T-cell (primary cell): ENCODE measurements around the gene ATP5MG. TPM values are rescaled to one million over a fixed set of nuclear protein-coding genes. Genes with fewer than 3 reads are reported as not detected.

Experiments
- ATAC-seq, 4 experiments: fragments of 200-7000 bp in 3 of 4; fragments of 150-1000 bp in 1 of 4; cut with Tn5 transposase; replicated peaks in 1 of 4; 1 replicate in 3 of 4; 2 replicates in 1 of 4; pipeline ENCODE4 v1.10.0; 2021; ENCODE audit warnings: moderate library complexity in 3 of 4, mild to moderate bottlenecking in 2 of 4, moderate number of reproducible peaks in 1 of 4
- CTCF ChIA-PET, 2 donors: fragments of 300-600 bp; sonication (Branson Sonifier 250); formaldehyde crosslinking; loops; one replicate each; lab custom pipeline; 2022; ENCODE audit warnings: antibody characterized with exemption in 2 of 2; lab: Charles Lee
- POLR2A ChIA-PET, 2 donors: fragments of 300-600 bp; sonication (Branson Sonifier 250); formaldehyde crosslinking; loops; one replicate each; lab custom pipeline; 2022; ENCODE audit warnings: antibody characterized with exemption in 2 of 2; lab: Charles Lee
- DNase-seq, 35 experiments: peaks; one replicate each; pipeline versions ENCODE4 v3.0.0 to v3.0.0-alpha.2; 2013 to 2023
- H3K27ac ChIP-seq: one replicate; pipeline ENCODE4 v1.5.1; 2013; ENCODE audit warnings: low read length
- H3K27me3 ChIP-seq, 2 experiments: replicated peaks in 1 of 2; 1 replicate in 1 of 2; 2 replicates in 1 of 2; pipeline versions ENCODE4 v1.6.1 to v1.7.0; 2013; ENCODE audit warnings: low read length in 1 of 2, mixed read lengths in 1 of 2; ENCODE audit not compliant: control insufficient read depth in 2 of 2, insufficient read depth in 2 of 2; ENCODE audit errors: extremely low read depth in 1 of 2
- H3K36me3 ChIP-seq, 2 donors: 1 replicate in 1 of 2; 2 replicates in 1 of 2; pipeline versions ENCODE4 v1.6.1 to v1.7.0; 2013; ENCODE audit warnings: low read length in 1 of 2; ENCODE audit not compliant: control insufficient read depth in 2 of 2, insufficient read depth in 1 of 2; ENCODE audit errors: extremely low read depth in 1 of 2
- H3K4me1 ChIP-seq, 2 experiments: 1 replicate in 1 of 2; 2 replicates in 1 of 2; pipeline versions ENCODE4 v1.6.1 to v1.7.0; 2013; ENCODE audit warnings: low read length in 2 of 2, mixed read lengths in 1 of 2; ENCODE audit not compliant: insufficient read depth in 2 of 2, control insufficient read depth in 1 of 2; ENCODE audit errors: extremely low read depth in 1 of 2
- H3K4me3 ChIP-seq, 2 donors: 1 replicate in 1 of 2; 2 replicates in 1 of 2; pipeline versions ENCODE4 v1.5.1 to v1.7.0; 2013; ENCODE audit warnings: mild to moderate bottlenecking in 2 of 2, low read length in 1 of 2, moderate library complexity in 1 of 2; ENCODE audit not compliant: control insufficient read depth in 1 of 2; ENCODE audit errors: extremely low read depth in 1 of 2
- H3K9me3 ChIP-seq: 2 replicates; pipeline ENCODE4 v1.7.0; 2013
- H3K27ac Mint-ChIP-seq, 2 donors: one replicate each; pipeline ENCODE4 v1.8.0; 2020 to 2021; ENCODE audit warnings: mild to moderate bottlenecking in 2 of 2, mixed read lengths in 2 of 2
- H3K27me3 Mint-ChIP-seq, 2 donors: one replicate each; pipeline ENCODE4 v1.8.0; 2021 to 2022; ENCODE audit warnings: mixed read lengths in 2 of 2
- H3K36me3 Mint-ChIP-seq: one replicate; pipeline ENCODE4 v1.8.0; 2021; ENCODE audit warnings: mixed read lengths
- H3K4me1 Mint-ChIP-seq, 3 donors: one replicate each; pipeline ENCODE4 v1.8.0; 2020 to 2022; ENCODE audit warnings: mixed read lengths in 3 of 3, mild to moderate bottlenecking in 1 of 3
- H3K4me3 Mint-ChIP-seq, 3 donors: one replicate each; pipeline ENCODE4 v1.8.0; 2020 to 2022; ENCODE audit warnings: mild to moderate bottlenecking in 3 of 3, mixed read lengths in 3 of 3, moderate library complexity in 3 of 3
- H3K9me3 Mint-ChIP-seq, 3 donors: one replicate each; pipeline ENCODE4 v1.8.0; 2020 to 2022; ENCODE audit warnings: mixed read lengths in 3 of 3
- WGBS: methylation state at CpG from one replicate; pipeline ENCODE4 v1.1.5; 2013; ENCODE audit warnings: missing lambda C conversion rate; ENCODE audit not compliant: insufficient coverage; 5-methylcytosine and 5-hydroxymethylcytosine counted together
- total RNA-seq, 35 experiments: library from RNA in 6 of 35; stranded (reverse) in 6 of 35; fragments of 120-200 nt in 1 of 35; gene quantifications; one replicate each; pipeline versions ENCODE4 v1.2.1 to v1.2.4 and lab custom pipeline; 2013 to 2026

The ATP5MG gene
- total RNA-seq, 5 donors from 2014 or later (not counting 1 experiment from before 2014, with no cell fraction given), result 140 to 188 (median 172) TPM

DNA sequence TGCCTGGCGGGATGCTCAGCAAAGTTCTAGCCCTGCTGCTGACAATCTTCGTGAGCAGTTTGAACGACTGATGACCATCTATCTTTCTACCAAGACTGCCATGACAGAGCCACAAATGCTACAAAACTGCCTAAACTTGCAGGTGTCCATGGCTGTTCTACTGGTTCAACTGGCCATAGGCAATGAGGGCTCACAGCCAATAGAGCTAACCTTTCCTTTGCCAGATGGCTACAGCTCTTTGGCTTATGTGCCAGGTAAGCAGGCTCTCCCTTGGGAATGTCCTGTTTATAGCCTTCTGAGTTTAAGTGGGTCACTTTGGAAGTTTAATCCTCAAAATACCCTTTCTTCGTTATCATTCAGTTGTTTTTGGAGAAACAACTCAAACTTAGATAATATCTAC is 21.9 kb upstream of the ATP5MG start:
- ATAC-seq (no peak), DNase-seq (no peak)
- Mint-ChIP-seq H3K36me3 (peaks cover 55% of the 10 kb centered on the region), H3K4me3 (no peak overlapping the region), H3K9me3 (no peaks in the 10 kb centered on the region), H3K27ac (no peak overlapping the region), H3K4me1 (no peaks in the 10 kb centered on the region), H3K27me3 (no peaks in the 10 kb centered on the region)
- H3K27me3 ChIP-seq, result no peaks in the 10 kb centered on the region
- POLR2A ChIA-PET, result interaction anchor here (0.5 to 0.9 kb wide), 5 partner anchors 18 to 206 kb away, joined by 3 to 17 read pairs (median 3); no protein-coding TSS in a partner anchor
- H3K4me3 ChIP-seq, result no peak overlapping the region
- 94% methylated on average over 2 of the region's 4 CpGs for WGBS
- H3K36me3 ChIP-seq, result peaks cover 13 to 93% of the 10 kb centered on the region in 2 donors
- CTCF ChIA-PET, result interaction anchor here (0.6 to 1.4 kb wide), 2 partner anchors 18 to 98 kb away, joined by 3 read pairs; no protein-coding TSS in a partner anchor
- H3K9me3 ChIP-seq, result no peaks in the 10 kb centered on the region
- H3K4me1 ChIP-seq, result no peaks in the 10 kb centered on the region
- no peak overlapping the region for H3K27ac ChIP-seq

DNA sequence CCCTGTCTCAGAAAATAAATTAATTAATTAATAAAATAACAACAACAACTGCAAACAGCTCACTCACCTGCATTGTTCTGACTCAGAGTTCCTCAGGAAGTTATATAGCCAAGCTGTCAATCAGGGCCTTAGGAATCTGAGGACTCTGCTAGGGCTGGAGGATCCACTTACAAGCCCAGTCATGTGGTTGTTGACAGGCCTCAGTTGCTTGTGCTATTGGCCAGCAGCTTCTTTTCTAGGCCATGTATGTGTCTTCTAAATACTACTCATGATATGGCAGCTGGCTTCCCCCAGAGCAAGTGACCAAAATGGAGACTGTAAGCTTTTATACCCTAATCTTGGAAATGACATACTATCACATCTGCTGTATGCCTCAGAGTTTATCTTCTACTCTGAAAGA is 20.8 kb upstream of the ATP5MG start:
- Mint-ChIP-seq H3K27me3 (no peaks in the 10 kb centered on the region), H3K36me3 (peaks cover 56% of the 10 kb centered on the region), H3K27ac (peak overlapping the region in 1 of 2 donors; percentile 28), H3K9me3 (no peaks in the 10 kb centered on the region), H3K4me1 (no peaks in the 10 kb centered on the region), H3K4me3 (no peak overlapping the region)
- Histone ChIP-seq H3K4me1 (no peaks in the 10 kb centered on the region), H3K9me3 (no peaks in the 10 kb centered on the region), H3K27ac (no peak overlapping the region), H3K4me3 (no peak overlapping the region), H3K36me3 (peaks cover 13 to 94% of the 10 kb centered on the region in 2 donors), H3K27me3 (no peaks in the 10 kb centered on the region)
- ChIA-PET CTCF (interaction anchor here (0.6 to 1.4 kb wide), 3 partner anchors 19 to 263 kb away, joined by 3 to 6 read pairs (median 3); no protein-coding TSS in a partner anchor), POLR2A (no interaction called here)
- ATAC-seq (no peak), DNase-seq (no peak)

DNA sequence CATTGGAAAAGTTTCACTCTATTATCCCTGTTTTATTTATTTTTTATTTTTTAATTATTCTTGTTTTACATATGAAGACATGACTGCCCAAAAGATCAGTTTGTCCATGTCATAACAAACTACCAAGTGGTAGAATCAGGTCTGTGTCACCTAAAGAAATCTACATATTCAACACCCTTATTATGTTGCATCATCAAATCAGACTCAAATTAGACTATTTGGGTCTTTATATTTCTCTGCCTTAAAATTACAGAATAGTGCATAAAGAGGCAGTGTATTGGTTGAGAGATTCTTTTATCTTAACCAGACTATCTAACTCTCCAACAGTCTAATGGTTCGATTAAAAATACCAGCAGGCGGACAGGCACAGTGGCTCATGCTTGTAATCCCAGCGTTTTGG is 18.5 kb upstream of the ATP5MG start:
- ChIA-PET CTCF (interaction anchor here (0.6 to 0.7 kb wide), 2 partner anchors 38 to 1079 kb away, joined by 3 to 5 read pairs; no protein-coding TSS in a partner anchor), POLR2A (interaction anchor here in 1 of 2 donors (0.5 to 0.6 kb wide), 3 partner anchors 8 to 142 kb away, joined by 3 to 5 read pairs (median 4); no protein-coding TSS in a partner anchor)
- no peaks in the 10 kb centered on the region for H3K9me3 ChIP-seq
- H3K27ac Mint-ChIP-seq, result no peak overlapping the region
- ATAC-seq, result no peak
- no peaks in the 10 kb centered on the region for H3K9me3 Mint-ChIP-seq
- no peak overlapping the region for H3K27ac ChIP-seq
- H3K4me3 Mint-ChIP-seq, result no peak overlapping the region
- no peaks in the 10 kb centered on the region for H3K4me1 Mint-ChIP-seq
- H3K4me1 ChIP-seq, result no peaks in the 10 kb centered on the region
- WGBS, result 100% methylated on average over 3 of the region's 3 CpGs
- H3K36me3 ChIP-seq, result peaks cover 8 to 99% of the 10 kb centered on the region in 2 donors
- no peaks in the 10 kb centered on the region for H3K27me3 ChIP-seq
- H3K4me3 ChIP-seq, result no peak overlapping the region
- H3K36me3 Mint-ChIP-seq, result peaks cover 63% of the 10 kb centered on the region
- H3K27me3 Mint-ChIP-seq, result no peaks in the 10 kb centered on the region
- DNase-seq, result no peak

DNA sequence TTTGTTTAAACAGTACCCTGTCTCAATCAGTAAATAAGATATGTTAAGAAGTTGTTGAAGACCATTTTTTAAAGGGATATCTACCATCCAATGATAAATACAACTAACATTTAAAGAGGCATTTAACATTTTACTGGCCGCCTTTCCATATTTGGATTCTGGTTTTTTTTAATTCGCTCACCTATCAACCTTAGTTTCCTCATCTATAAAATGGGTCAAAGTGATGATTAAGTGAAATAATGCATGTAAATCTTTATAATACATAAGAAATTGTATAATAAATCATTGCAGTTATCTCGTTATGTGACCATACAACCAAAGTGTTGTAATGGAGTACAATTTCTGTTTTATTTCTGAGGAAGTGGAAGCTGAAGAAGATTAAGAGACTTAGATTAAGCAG is 17.7 kb upstream of the ATP5MG start:
- Histone ChIP-seq H3K27me3 (no peaks in the 10 kb centered on the region), H3K27ac (no peak overlapping the region), H3K9me3 (no peaks in the 10 kb centered on the region), H3K36me3 (peaks cover 8 to 99% of the 10 kb centered on the region in 2 donors), H3K4me1 (no peaks in the 10 kb centered on the region), H3K4me3 (no peak overlapping the region)
- DNase-seq, result no peak
- no peaks in the 10 kb centered on the region for H3K27me3 Mint-ChIP-seq
- no peak overlapping the region for H3K4me3 Mint-ChIP-seq
- H3K9me3 Mint-ChIP-seq, result no peaks in the 10 kb centered on the region
- ChIA-PET CTCF (interaction anchor here in 1 of 2 donors (0.6 kb wide), 1 partner anchor 1080 kb away, joined by 5 read pairs; no protein-coding TSS in a partner anchor), POLR2A (no interaction called here)
- H3K36me3 Mint-ChIP-seq, result peaks cover 59% of the 10 kb centered on the region
- H3K27ac Mint-ChIP-seq, result no peak overlapping the region
- no CpG with 5 or more reads among the region's 3 CpGs for WGBS
- no peak for ATAC-seq
- H3K4me1 Mint-ChIP-seq, result no peaks in the 10 kb centered on the region

DNA sequence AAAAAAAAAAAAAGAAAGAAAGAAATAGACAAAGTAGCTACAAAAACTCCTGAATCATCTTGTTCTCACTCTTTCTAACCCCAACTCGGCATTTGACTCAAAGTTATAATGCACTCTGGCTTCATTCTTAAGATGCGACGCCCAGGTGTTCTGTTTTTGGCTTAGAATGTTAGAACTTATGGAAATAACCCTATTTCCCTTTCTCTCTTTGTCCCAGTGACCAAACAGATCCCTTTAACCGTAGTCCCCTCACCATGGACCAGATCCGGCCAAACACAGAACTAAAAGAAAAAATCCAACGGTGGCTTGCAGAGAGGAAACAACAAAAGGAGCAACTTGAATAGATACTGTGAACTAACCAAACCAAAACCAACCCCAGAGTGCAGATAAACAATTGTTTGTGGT is 5.3 kb upstream of the ATP5MG start:
- peak in 2 of 35 experiments; percentile 11 to 40 for DNase-seq
- H3K4me3 Mint-ChIP-seq, result peak overlapping the region; percentile 21 to 39 (median 35)
- ChIA-PET CTCF (interaction anchor here (0.6 to 1.2 kb wide), 4 partner anchors 39 to 89 kb away, joined by 3 to 4 read pairs (median 3); no protein-coding TSS in a partner anchor), POLR2A (interaction anchor here in 1 of 2 donors (0.6 to 0.7 kb wide), 2 partner anchors 14 to 203 kb away, joined by 5 to 8 read pairs; no protein-coding TSS in a partner anchor)
- H3K4me3 ChIP-seq, result no peak overlapping the region
- peaks cover 24% of the 10 kb centered on the region for H3K36me3 Mint-ChIP-seq
- no peaks in the 10 kb centered on the region for H3K9me3 Mint-ChIP-seq
- ATAC-seq, result peak in 1 of 4 experiments; percentile 9
- peak overlapping the region; percentile 92 to 93 for H3K27ac Mint-ChIP-seq
- H3K36me3 ChIP-seq, result peaks cover 6 to 51% of the 10 kb centered on the region in 2 donors
- H3K27me3 Mint-ChIP-seq, result no peaks in the 10 kb centered on the region
- H3K27me3 ChIP-seq, result no peaks in the 10 kb centered on the region
- no CpG with 5 or more reads among the region's 6 CpGs for WGBS
- peak overlapping the region; percentile 96 for H3K27ac ChIP-seq
- peaks cover 14 to 21% of the 10 kb centered on the region in 2 experiments for H3K4me1 ChIP-seq
- H3K4me1 Mint-ChIP-seq, result peaks cover 27 to 45% (median 39%) of the 10 kb centered on the region in 3 donors
- H3K9me3 ChIP-seq, result no peaks in the 10 kb centered on the region

DNA sequence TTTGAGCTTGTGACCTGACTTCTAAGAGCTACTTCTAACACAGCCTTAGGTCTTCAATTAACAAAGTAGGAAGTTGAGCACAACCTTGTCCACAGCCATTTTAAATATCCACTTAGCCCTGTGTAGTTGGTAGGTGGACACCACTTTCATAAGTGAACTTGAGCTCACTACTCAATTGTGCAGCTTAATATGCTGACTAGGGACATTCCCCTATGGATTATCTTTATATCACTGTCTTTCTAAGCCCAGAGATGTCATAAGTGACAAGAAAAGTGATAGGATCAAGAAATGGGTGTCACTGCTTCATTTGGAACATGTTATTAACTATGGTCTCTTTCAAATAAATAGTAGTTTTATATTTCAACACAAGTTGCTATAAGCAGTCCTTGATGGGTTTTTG is 4.0 kb upstream of the ATP5MG start:
- Mint-ChIP-seq H3K27ac (peak overlapping the region; percentile 93 to 100), H3K4me1 (peaks cover 32 to 58% (median 51%) of the 10 kb centered on the region in 3 donors), H3K9me3 (no peaks in the 10 kb centered on the region), H3K4me3 (no peak overlapping the region), H3K27me3 (no peaks in the 10 kb centered on the region), H3K36me3 (peaks cover 20% of the 10 kb centered on the region)
- POLR2A ChIA-PET, result interaction anchor here (0.6 to 2.4 kb wide), 6 partner anchors 15 to 38 kb away, joined by 3 to 17 read pairs (median 4); partner anchors contain the start of gene KMT2A (in 1 of the 2)
- H3K27ac ChIP-seq, result peak overlapping the region; percentile 96
- H3K27me3 ChIP-seq, result no peaks in the 10 kb centered on the region
- CTCF ChIA-PET, result interaction anchor here (0.6 to 1.9 kb wide), 3 partner anchors 51 to 112 kb away, joined by 4 to 10 read pairs (median 8); no protein-coding TSS in a partner anchor
- peaks cover 21 to 26% of the 10 kb centered on the region in 2 experiments for H3K4me1 ChIP-seq
- peaks cover 5 to 44% of the 10 kb centered on the region in 2 donors for H3K36me3 ChIP-seq
- H3K9me3 ChIP-seq, result no peaks in the 10 kb centered on the region
- H3K4me3 ChIP-seq, result no peak overlapping the region
- DNase-seq (no peak), ATAC-seq (no peak)
